Measurements from ENCODE around the gene RNF138. TPM values are rescaled to one million over a fixed set of nuclear protein-coding genes. Genes with fewer than 3 reads are reported as not detected.

Gene RNF138, protein sequence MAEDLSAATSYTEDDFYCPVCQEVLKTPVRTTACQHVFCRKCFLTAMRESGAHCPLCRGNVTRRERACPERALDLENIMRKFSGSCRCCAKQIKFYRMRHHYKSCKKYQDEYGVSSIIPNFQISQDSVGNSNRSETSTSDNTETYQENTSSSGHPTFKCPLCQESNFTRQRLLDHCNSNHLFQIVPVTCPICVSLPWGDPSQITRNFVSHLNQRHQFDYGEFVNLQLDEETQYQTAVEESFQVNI
- 23.9 and 32.7 TPM in 2 replicates for total RNA-seq

DNA sequence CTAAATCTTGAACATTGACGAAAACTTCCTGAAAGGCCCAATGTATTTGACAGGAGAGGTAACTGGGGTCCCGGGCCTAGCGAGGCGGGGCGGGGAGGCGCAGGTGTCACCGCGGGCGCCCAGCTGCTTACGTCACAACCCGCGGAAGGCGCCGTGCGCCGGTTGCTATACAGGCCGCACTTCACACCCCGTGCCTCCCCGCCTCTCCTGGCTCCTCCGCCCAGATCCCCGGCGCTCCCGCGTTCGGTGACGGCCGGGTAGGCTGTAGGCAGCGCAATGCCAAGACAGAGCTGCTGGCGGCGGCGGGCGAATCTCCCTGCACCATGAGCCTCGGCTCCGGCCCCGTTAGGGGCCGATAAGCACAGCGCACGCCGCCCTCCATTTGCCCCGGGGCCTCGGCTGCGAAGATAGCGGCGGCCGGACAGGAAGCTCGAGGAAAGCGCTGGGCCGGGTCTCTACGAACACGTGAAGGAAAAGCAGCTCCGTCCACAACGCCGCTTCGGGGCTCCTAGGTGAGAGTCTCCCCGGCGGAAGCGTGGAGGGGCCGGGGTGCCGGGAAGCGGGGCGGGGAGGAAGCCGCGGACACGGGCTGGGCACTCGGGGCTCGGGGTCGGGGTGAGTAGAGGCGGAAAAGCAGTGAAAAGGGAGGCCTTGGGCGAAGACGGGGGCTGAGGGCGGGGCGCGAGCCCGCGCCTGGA lies at the start of gene RNF138:
RNF138 (plus strand) TSS at position 151 of the 698 bp plus-strand sequence. CDS start 903 bp downstream, outside the sequence.

Small RNA genes lying within 50 kb of the gene (small RNA-seq; reads per million reads assigned to genes)
- gene RNA5SP453: 0.16 reads per million

Other genes starting within 250 kb of the RNF138 start
- 45.7 and 55.2 TPM in 2 replicates for gene TRAPPC8, start 148.7 kb upstream of the RNF138 start, total RNA-seq
- gene RNF125, start 73.0 kb upstream of the RNF138 start, total RNA-seq: 0.16 and 0.24 TPM in 2 replicates
- gene MEP1B, start 98.2 kb downstream of the RNF138 start, total RNA-seq: 0.12 TPM in 1 of 2 replicates, not detected in the other